H1 (cell line): ENCODE data around the gene ARFGAP3. TPM values are rescaled to one million over a fixed set of nuclear protein-coding genes. Genes with fewer than 3 reads are reported as not detected.

Experiments
- CTCF ChIA-PET: fragments of 300-600 bp; sonication (Branson Sonifier 250); formaldehyde crosslinking; loops from one replicate; lab custom pipeline; 2021; ENCODE audit not compliant: partially characterized antibody; lab: Charles Lee
- POLR2A ChIA-PET: fragments of 300-600 bp; sonication (Branson Sonifier 250); formaldehyde crosslinking; loops from one replicate; lab custom pipeline; 2021; ENCODE audit warnings: inconsistent platforms; ENCODE audit not compliant: partially characterized antibody; lab: Charles Lee
- DNase-seq, 2 experiments: peaks; one replicate each; pipeline versions ENCODE4 v3.0.0 to v3.0.0-alpha.2; 2010 to 2022; ENCODE audit warnings: low spot score in 2 of 2, low read depth in 1 of 2, mixed read lengths in 1 of 2
- FAIRE-seq: peaks from 2 replicates; lab custom pipeline; 2011; peaks lifted over from hg19 to GRCh38; lab: Jason Lieb, UNC
- H2AFZ ChIP-seq: 2 replicates; pipeline ENCODE4 v1.8.1; 2012; ENCODE audit warnings: low read length, inconsistent platforms
- H2AK5ac ChIP-seq: 2 replicates; pipeline ENCODE4 v1.6.1; 2013; ENCODE audit warnings: low read depth, low read length
- H2BK120ac ChIP-seq: replicated peaks from 2 replicates; pipeline ENCODE3; 2013; ENCODE audit warnings: low read depth, low read length, inconsistent platforms
- H2BK12ac ChIP-seq: 2 replicates; pipeline ENCODE4 v1.6.1; 2013; ENCODE audit warnings: low read depth, low read length
- H2BK15ac ChIP-seq: 2 replicates; pipeline ENCODE4 v1.6.1; 2013; ENCODE audit warnings: low read length
- H2BK20ac ChIP-seq: 2 replicates; pipeline ENCODE4 v1.6.1; 2013; ENCODE audit warnings: low read length
- H2BK5ac ChIP-seq: 2 replicates; pipeline ENCODE4 v1.6.1; 2013; ENCODE audit warnings: low read depth, low read length
- H3K14ac ChIP-seq: 2 replicates; pipeline ENCODE4 v1.6.1; 2013; ENCODE audit warnings: inconsistent platforms; ENCODE audit not compliant: insufficient read length
- H3K18ac ChIP-seq: 2 replicates; pipeline ENCODE4 v1.6.1; 2013; ENCODE audit warnings: low read length; ENCODE audit errors: extremely low read depth
- H3K23ac ChIP-seq: 2 replicates; pipeline ENCODE4 v1.6.1; 2013; ENCODE audit warnings: inconsistent platforms; ENCODE audit not compliant: insufficient read length
- H3K23me2 ChIP-seq: 2 replicates; pipeline ENCODE4 v1.6.1; 2013; ENCODE audit warnings: low read depth, low read length
- H3K27ac ChIP-seq: 2 replicates; pipeline ENCODE4 v1.6.1; 2011; ENCODE audit warnings: low read depth, low read length, inconsistent platforms
- H3K27me3 ChIP-seq, 4 experiments: replicated peaks in 1 of 4; 1 replicate in 1 of 4; 2 replicates in 3 of 4; pipeline versions ENCODE4 v1.6.1 to v1.8.1; 2011 to 2013; ENCODE audit warnings: low read length in 3 of 4, mild to moderate bottlenecking in 3 of 4, inconsistent platforms in 2 of 4, mixed read lengths in 2 of 4, moderate library complexity in 1 of 4; ENCODE audit not compliant: control insufficient read depth in 3 of 4, insufficient read depth in 3 of 4; ENCODE audit errors: extremely low read depth in 1 of 4
- H3K36me3 ChIP-seq, 4 experiments: 2 replicates each; pipeline versions ENCODE4 v1.6.1 to v1.8.1; 2011 to 2013; ENCODE audit warnings: mild to moderate bottlenecking in 4 of 4, low read length in 3 of 4, moderate library complexity in 2 of 4, control low read depth in 1 of 4, inconsistent platforms in 1 of 4; ENCODE audit not compliant: insufficient read depth in 4 of 4, control insufficient read depth in 2 of 4
- H3K4ac ChIP-seq: replicated peaks from 2 replicates; pipeline ENCODE3; 2013; ENCODE audit warnings: low read length, low read depth, mixed read lengths, inconsistent platforms; ENCODE audit not compliant: insufficient read length
- H3K4me1 ChIP-seq, 4 experiments: replicated peaks in 1 of 4; 1 replicate in 1 of 4; 2 replicates in 3 of 4; pipeline versions ENCODE4 v1.6.1 to v1.8.1; 2011 to 2013; ENCODE audit warnings: low read length in 3 of 4, inconsistent platforms in 2 of 4, mixed read lengths in 1 of 4; ENCODE audit not compliant: insufficient read depth in 4 of 4, control insufficient read depth in 3 of 4
- H3K4me2 ChIP-seq, 2 experiments: 2 replicates each; pipeline versions ENCODE4 v1.6.1 to v1.8.1; 2011 to 2013; ENCODE audit warnings: low read depth in 2 of 2, low read length in 2 of 2, control low read depth in 1 of 2, inconsistent platforms in 1 of 2, mild to moderate bottlenecking in 1 of 2; ENCODE audit not compliant: insufficient read depth in 1 of 2
- H3K4me3 ChIP-seq, 4 experiments: fragments of 200-600, 300-600 bp in 1 of 4; sonication (generic), shearing (Covaris generic), sonication (Bioruptor Twin) in 1 of 4; 2 replicates each; pipeline versions ENCODE4 v1.5.1 to v1.8.1; 2011 to 2016; ENCODE audit warnings: low read length in 4 of 4, low read depth in 3 of 4, control low read depth in 2 of 4, inconsistent platforms in 2 of 4, mild to moderate bottlenecking in 2 of 4, mixed read lengths in 1 of 4, moderate library complexity in 1 of 4; ENCODE audit not compliant: insufficient read depth in 2 of 4; ENCODE audit errors: extremely low read depth in 1 of 4
- H3K56ac ChIP-seq: replicated peaks from 2 replicates; pipeline ENCODE3; 2013; ENCODE audit warnings: low read depth, mild to moderate bottlenecking, mixed read lengths, low read length, inconsistent platforms; ENCODE audit not compliant: insufficient read length
- H3K79me1 ChIP-seq: 2 replicates; pipeline ENCODE4 v1.6.1; 2013; ENCODE audit warnings: low read depth, low read length, control low read depth
- H3K79me2 ChIP-seq, 2 experiments: 2 replicates each; pipeline versions ENCODE4 v1.6.1 to v1.8.1; 2012 to 2013; ENCODE audit warnings: low read length in 2 of 2, mild to moderate bottlenecking in 2 of 2, inconsistent platforms in 1 of 2; ENCODE audit not compliant: insufficient read depth in 2 of 2, control insufficient read depth in 1 of 2
- H3K9ac ChIP-seq, 4 experiments: replicated peaks in 1 of 4; 1 replicate in 1 of 4; 2 replicates in 3 of 4; pipeline versions ENCODE4 v1.6.1 to v1.8.1; 2011 to 2013; ENCODE audit warnings: low read depth in 3 of 4, low read length in 3 of 4, control low read depth in 2 of 4, mild to moderate bottlenecking in 2 of 4, moderate library complexity in 2 of 4, inconsistent platforms in 1 of 4; ENCODE audit errors: extremely low read depth in 1 of 4
- H3K9me3 ChIP-seq, 2 experiments: 2 replicates each; pipeline versions ENCODE4 v1.6.1 to v1.8.1; 2012 to 2013; ENCODE audit warnings: mild to moderate bottlenecking in 2 of 2, moderate library complexity in 2 of 2, control low read depth in 1 of 2, inconsistent platforms in 1 of 2, low read depth in 1 of 2, low read length in 1 of 2, mixed read lengths in 1 of 2; ENCODE audit not compliant: insufficient read depth in 2 of 2
- H4K20me1 ChIP-seq, 2 experiments: replicated peaks in 1 of 2; 2 replicates each; pipeline versions ENCODE3 to v1.8.1; 2011 to 2013; ENCODE audit warnings: inconsistent platforms in 2 of 2, low read length in 2 of 2, mild to moderate bottlenecking in 1 of 2; ENCODE audit not compliant: insufficient read depth in 2 of 2, control insufficient read depth in 1 of 2
- H4K5ac ChIP-seq: 2 replicates; pipeline ENCODE4 v1.6.1; 2013; ENCODE audit warnings: low read length, low read depth, mixed read lengths, inconsistent platforms; ENCODE audit not compliant: insufficient read length
- H4K8ac ChIP-seq: 2 replicates; pipeline ENCODE4 v1.8.0; 2013; ENCODE audit warnings: mild to moderate bottlenecking, moderate library complexity, low read length, inconsistent platforms; ENCODE audit not compliant: insufficient read depth; ENCODE audit errors: extremely low read depth
- H4K91ac ChIP-seq: replicated peaks from 2 replicates; pipeline ENCODE3; 2013; ENCODE audit warnings: low read length, mixed read lengths, inconsistent platforms; ENCODE audit not compliant: insufficient read length
- BRCA1 ChIP-seq: IDR thresholded peaks from 2 replicates; pipeline ENCODE4 v1.6.1; 2012; ENCODE audit warnings: low read depth, low read length, improper control_type of control experiment
- CTBP2 ChIP-seq: IDR thresholded peaks from 2 replicates; pipeline ENCODE4 v1.7.0; 2011; ENCODE audit warnings: borderline replicate concordance, mild to moderate bottlenecking, moderate library complexity, mixed read lengths, low read length; ENCODE audit not compliant: insufficient read depth, insufficient read length
- JUND ChIP-seq: IDR thresholded peaks from 2 replicates; pipeline ENCODE4 v1.6.1; 2011; ENCODE audit warnings: mild to moderate bottlenecking, improper control_type of control experiment, low read length
- KDM5A ChIP-seq: fragments of 200-600 bp; IDR thresholded peaks from 2 replicates; pipeline ENCODE4 v1.7.1; 2012; ENCODE audit warnings: mild to moderate bottlenecking, low read length, inconsistent platforms, mixed read lengths
- RAD21 ChIP-seq, 2 experiments: IDR thresholded peaks in 1 of 2; conservative IDR thresholded peaks in 1 of 2; 2 replicates each; pipeline ENCODE4 v1.6.1; 2011; ENCODE audit warnings: low read depth in 2 of 2, low read length in 2 of 2, improper control_type of control experiment in 1 of 2, inconsistent platforms in 1 of 2, mild to moderate bottlenecking in 1 of 2, moderate library complexity in 1 of 2
- RBBP5 ChIP-seq: IDR thresholded peaks from 2 replicates; pipeline ENCODE4 v1.7.1; 2012; ENCODE audit warnings: low read depth, mild to moderate bottlenecking, inconsistent platforms, low read length, moderate library complexity, borderline replicate concordance
- SIN3A ChIP-seq, 2 experiments: IDR thresholded peaks in 1 of 2; conservative IDR thresholded peaks in 1 of 2; 2 replicates each; pipeline ENCODE4 v1.6.1; 2011 to 2012; ENCODE audit warnings: low read length in 2 of 2, improper control_type of control experiment in 1 of 2, low read depth in 1 of 2, mild to moderate bottlenecking in 1 of 2
- SP2 ChIP-seq: IDR thresholded peaks from 2 replicates; pipeline ENCODE4 v1.6.1; 2012; ENCODE audit warnings: mild to moderate bottlenecking, low read length, inconsistent platforms
- TAF7 ChIP-seq: optimal IDR thresholded peaks from 2 replicates; pipeline ENCODE3; 2011; ENCODE audit warnings: low read depth, mild to moderate bottlenecking, inconsistent platforms, low read length, moderate library complexity, borderline replicate concordance
- TCF12 ChIP-seq: IDR thresholded peaks from 2 replicates; pipeline ENCODE4 v1.6.1; 2011; ENCODE audit warnings: low read depth, mild to moderate bottlenecking, low read length
- ZNF274 ChIP-seq: IDR thresholded peaks from 2 replicates; pipeline ENCODE4 v1.7.0; 2012; ENCODE audit warnings: low read length, borderline replicate concordance; ENCODE audit errors: extremely low read depth
- WGBS, 2 experiments: shearing (Covaris generic) in 1 of 2; methylation state at CpG; one replicate each; pipeline versions ENCODE4 v1.1.6 to v1.1.7; 2013 to 2015; ENCODE audit warnings: low lambda C conversion rate in 2 of 2, mixed read lengths in 2 of 2, inconsistent platforms in 1 of 2, low coverage in 1 of 2, missing lambda C conversion rate in 1 of 2; ENCODE audit not compliant: insufficient replicate concordance in 2 of 2, insufficient coverage in 1 of 2, insufficient read length in 1 of 2; ENCODE audit errors: extremely low coverage in 1 of 2, missing lambda C conversion rate in 1 of 2; 5-methylcytosine and 5-hydroxymethylcytosine counted together
- polyA plus RNA-seq, 7 experiments: library from polyadenylated mRNA; depleted of rRNA in 3 of 7; stranded (reverse) in 5 of 7; unstranded in 2 of 7; fragments of >200 nt in 5 of 7; fragments of 200-250 nt in 2 of 7; gene quantifications; 1 replicate in 5 of 7; 2 replicates in 1 of 7; 4 replicates in 1 of 7; pipeline versions ENCODE4 v1.2.1 to v1.2.3, GENCODE V29; 2011 to 2013; ENCODE audit warnings: missing spikeins in 2 of 7, mixed read lengths in 2 of 7
- total RNA-seq: library from RNA; stranded (reverse); fragmentation: NEBNext Ultra II Directional; extraction: Animal tissue kit (Norgen Biotek cat#: 25700); gene quantifications from 2 replicates; pipeline ENCODE4 v1.2.1, GENCODE V29; 2021

ARFGAP3 gene
- total and polyA plus RNA-seq, 2 of the 8 experiments (the other 6 are each of a cell fraction or from before 2014, with no cell fraction given): 9.7 to 16.0 TPM

DNA sequence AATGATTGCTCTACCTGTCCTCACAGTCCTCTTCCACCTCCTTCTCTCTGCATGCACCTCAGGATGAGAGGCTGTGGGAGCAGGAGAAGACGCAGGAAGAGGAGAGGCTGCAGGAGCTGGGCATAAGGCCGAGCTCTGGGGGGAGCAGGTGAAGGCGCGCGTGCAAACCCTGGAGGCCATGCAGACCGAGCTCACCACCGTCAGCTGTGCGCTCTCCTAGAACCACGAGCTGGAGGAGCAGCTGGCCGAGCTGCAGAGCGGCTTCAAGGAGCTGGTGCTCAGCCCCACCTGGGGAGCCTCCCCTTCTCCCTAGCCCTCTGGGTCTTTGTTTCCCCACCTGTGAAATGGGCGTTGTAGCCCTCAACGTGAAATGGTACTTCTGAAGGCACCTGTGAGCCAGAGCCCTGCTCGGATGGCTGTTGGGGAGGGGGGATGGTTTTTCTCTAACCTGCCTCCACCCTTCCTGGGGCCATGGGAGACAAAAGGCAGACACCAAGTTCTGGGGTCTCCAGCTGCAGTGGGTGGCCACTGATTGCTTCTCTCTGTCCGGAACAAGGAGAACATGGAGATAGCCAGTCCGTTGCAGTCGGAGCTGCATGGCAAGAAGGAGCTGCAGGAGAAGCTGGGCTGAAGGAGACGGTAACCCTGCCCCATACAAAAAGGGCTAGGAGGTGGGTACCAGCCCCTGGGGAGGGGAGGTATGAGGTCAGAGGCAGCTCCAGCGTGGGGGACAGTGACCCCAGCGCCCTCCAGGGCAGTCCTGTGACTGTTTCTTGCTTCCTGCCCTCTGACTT is 71.2 kb downstream of the ARFGAP3 start:
- Histone ChIP-seq H3K79me1 (no peaks in the 10 kb centered on the region), H2BK20ac (no peak overlapping the region), H3K9me3 (no peaks in the 10 kb centered on the region), H3K4me3 (no peak overlapping the region), H4K91ac (no peak overlapping the region), H2BK15ac (no peak overlapping the region), H2BK120ac (no peak overlapping the region), H3K4me1 (no peaks in the 10 kb centered on the region; a peak in 1 of 7 replicates), H3K14ac (no peak overlapping the region), H3K79me2 (no peaks in the 10 kb centered on the region), H3K27ac (no peak overlapping the region), H3K27me3 (no peaks in the 10 kb centered on the region), H3K9ac (no peak overlapping the region), H4K8ac (no peak overlapping the region; the same call in 1 of the 2 replicates), H2BK12ac (no peak overlapping the region), H4K5ac (no peak overlapping the region), H3K23ac (no peak overlapping the region), H3K23me2 (no peaks in the 10 kb centered on the region), H4K20me1 (no peaks in the 10 kb centered on the region), H3K56ac (no peak overlapping the region), H3K4ac (no peak overlapping the region), H3K36me3 (no peaks in the 10 kb centered on the region), H2AK5ac (no peak overlapping the region), H3K4me2 (no peak overlapping the region), H2AFZ (no peak overlapping the region), H2BK5ac (no peak overlapping the region), H3K18ac (no peak overlapping the region)
- FAIRE-seq: no peak
- DNase-seq: no peak
- POLR2A ChIA-PET: interaction anchor here (0.6 kb wide), 1 partner anchor 142 kb away, joined by 3 read pairs; no protein-coding TSS in a partner anchor
- CTCF ChIA-PET: interaction anchor here (0.6 to 6.5 kb wide), 8 partner anchors 15 to 267 kb away, joined by 3 to 32 read pairs (median 3); no protein-coding TSS in a partner anchor
- 87% methylated on average over 19 of the region's 20 CpGs; no CpG with 5 or more reads in 1 of the 2 experiments for WGBS, 2 experiments
- no peak for TF ChIP-seq TAF7
- no peak for TF ChIP-seq ZNF274
- TF ChIP-seq BRCA1: no peak
- TF ChIP-seq KDM5A: no peak
- no peak for TF ChIP-seq SIN3A (conservative IDR thresholded peaks at IDR 0.05 in 1 of 2, IDR thresholded peaks at IDR 0.05 in 1 of 2; ENCODE audit: low read depth in 1 of 2, low read length in 2 of 2)
- no peak for TF ChIP-seq SP2
- TF ChIP-seq RBBP5: no peak
- TF ChIP-seq RAD21 (IDR thresholded peaks at IDR 0.05 in 1 of 2, conservative IDR thresholded peaks at IDR 0.05 in 1 of 2; ENCODE audit: low read depth in 2 of 2, low read length in 2 of 2): no peak
- no peak for TF ChIP-seq JUND
- TF ChIP-seq CTBP2: no peak
- TF ChIP-seq TCF12: no peak
